NOMO-1 treated with dmso at 0.1 percent for 144 hours (cell line): Measurements from ENCODE around the gene B9D1.

Experiments
- DNase-seq: peaks from one replicate; lab custom pipeline; 2025; ENCODE audit not compliant: unreplicated experiment; lab: John Stamatoyannopoulos, UW

Gene B9D1

GRCh38 chr17:19322129-19322505 is 40.4 kb downstream of the B9D1 start:
- no peak for DNase-seq

- no peak for DNase-seq
Observed at GRCh38 chr17:19321481-19322128, 40.9 kb downstream of the B9D1 start.

DNA sequence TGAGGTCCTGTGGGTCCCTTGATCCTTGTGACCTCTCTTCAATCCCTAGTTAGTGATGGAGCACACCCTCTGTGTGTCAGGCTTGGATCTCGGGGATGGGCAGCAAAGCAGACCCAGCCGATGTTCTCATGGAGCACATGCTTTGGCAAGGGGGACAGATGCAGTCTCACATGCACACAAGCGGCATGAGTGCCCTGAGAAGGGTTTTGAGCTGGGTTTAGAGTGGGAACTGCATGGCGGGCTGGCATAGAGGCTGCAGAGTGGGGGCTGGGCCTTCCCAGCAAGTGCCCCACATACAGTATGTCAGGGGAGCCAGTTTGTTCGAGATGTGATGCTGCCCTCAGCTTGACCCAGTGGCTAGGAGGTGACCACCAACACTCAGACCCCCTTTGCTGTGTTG is 41.6 kb downstream of the B9D1 start:
- DNase-seq = no peak

- no peak for DNase-seq
Observed at GRCh38 chr17:19319771-19320505, 42.6 kb downstream of the B9D1 start.

- no peak for DNase-seq
Observed at GRCh38 chr17:19318611-19319010, 43.9 kb downstream of the B9D1 start.

- no peak for DNase-seq
Observed at GRCh38 chr17:19317359-19318095, 45.0 kb downstream of the B9D1 start.

GRCh38 chr17:19316761-19317358 is 45.7 kb downstream of the B9D1 start:
- DNase-seq = no peak

GRCh38 chr17:19315104-19315503 is 47.4 kb downstream of the B9D1 start:
- DNase-seq = no peak

- DNase-seq = no peak
Observed at GRCh38 chr17:19313746-19314651, 48.5 kb downstream of the B9D1 start.

- DNase-seq = no peak
Observed at GRCh38 chr17:19313066-19313745, 49.3 kb downstream of the B9D1 start.

DNA sequence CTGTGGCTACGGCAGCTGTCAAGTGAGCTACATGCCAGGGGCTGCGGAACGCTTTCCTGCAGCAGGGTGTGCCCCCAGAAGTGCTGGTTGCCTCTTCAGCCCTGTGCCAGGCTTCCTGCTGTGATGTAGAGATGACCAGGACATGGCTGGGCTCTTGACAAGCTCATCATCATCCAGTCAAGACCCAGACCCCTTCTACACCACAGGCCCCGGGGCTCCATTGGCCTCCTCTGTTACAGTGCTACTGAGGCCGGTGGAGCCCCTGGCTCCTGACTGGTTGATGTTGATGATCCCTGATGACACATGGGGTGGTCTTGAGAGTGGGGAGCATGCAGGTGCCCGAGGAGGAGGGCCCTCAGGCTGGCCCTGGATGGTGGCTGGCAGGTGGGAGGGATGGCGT is 50.1 kb downstream of the B9D1 start:
- no peak for DNase-seq

DNA sequence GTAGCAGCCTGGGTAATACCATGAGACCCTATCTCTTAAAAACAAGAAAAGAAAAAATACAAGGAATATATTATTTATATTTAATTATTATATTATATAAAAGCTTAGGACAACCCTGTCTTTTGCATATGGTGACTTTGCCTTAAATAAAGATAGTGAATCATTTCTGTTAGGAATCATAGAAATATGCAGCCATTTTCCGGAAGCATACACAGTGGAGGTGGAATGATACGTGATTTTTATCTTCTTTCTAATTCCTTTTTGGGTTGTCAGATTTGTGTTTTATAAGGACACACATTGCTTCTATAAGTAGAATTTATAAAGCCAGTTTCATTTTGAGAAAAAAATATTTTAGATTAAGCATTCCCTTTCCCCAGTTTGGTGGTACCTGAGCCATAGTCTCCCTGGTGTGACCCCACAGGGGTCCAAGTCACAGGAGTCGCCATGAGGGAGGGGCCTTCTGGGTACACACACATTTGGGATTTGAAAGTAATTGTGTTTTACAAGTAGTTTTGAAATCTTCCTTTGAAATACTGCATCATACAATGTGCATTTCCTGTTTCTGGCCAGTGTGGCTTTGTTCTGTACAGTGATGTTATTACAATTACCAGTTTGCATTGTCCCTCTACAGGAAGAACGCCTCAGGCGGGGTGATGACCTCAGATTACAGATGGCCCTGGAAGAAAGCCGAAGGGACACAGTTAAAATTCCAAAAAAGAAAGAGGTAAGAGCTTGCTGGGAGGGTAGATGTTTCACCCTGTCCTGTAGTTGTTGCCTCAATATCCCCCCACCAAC is 50.9 kb downstream of the B9D1 start:
- DNase-seq = no peak

DNA sequence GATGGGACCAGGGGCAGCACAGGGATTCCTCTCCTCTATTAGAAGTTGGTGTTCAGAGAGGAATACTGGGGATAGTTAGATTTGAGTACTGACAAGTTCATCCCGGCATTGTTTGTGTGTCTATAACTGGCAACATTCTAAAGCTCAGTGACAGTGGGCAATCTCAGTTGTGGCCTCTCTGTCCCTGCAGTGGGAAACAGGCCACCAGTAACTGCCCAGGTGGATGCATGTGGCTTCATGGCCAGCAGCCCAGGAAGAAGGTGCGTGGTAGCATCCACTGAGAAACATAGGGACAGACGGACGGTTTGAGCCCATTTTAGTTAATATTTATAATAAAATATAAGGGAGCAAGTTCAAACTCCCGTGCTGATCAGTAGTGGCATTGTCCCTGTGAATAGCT is 51.5 kb downstream of the B9D1 start:
- DNase-seq = no peak

- DNase-seq = no peak
Observed at GRCh38 chr17:19310151-19310550, 52.4 kb downstream of the B9D1 start.

- DNase-seq = no peak
Observed at GRCh38 chr17:19309701-19310100, 52.8 kb downstream of the B9D1 start.

GRCh38 chr17:19308398-19308797 is 54.1 kb downstream of the B9D1 start:
- no peak for DNase-seq

DNA sequence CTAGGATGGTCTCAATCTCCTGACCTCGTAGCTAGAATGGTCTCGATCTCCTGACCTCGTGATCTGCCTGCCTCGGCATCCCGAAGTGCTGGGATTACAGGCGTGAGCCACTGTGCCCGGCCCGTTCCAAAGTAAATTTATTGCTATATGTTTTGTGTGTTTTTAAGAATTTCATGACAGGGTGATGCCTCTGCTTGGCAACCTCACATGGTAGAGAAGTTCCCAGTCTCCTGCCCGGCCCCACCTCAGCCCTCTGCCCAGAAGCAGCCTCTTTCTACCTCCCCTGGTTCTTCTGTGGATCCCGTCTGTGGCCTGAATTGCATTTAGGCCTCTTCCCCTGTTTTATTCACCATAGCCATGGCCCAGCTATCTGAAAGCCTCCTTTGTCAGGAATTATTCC is 55.0 kb downstream of the B9D1 start:
- DNase-seq = no peak

GRCh38 chr17:19306160-19307111 is 56.1 kb downstream of the B9D1 start:
- peak; percentile 52 for DNase-seq
